HG03442 (cell line): ENCODE results near the gene RPL27.

Source experiments
- ATAC-seq: cut with Tn5 transposase; IDR thresholded peaks from one replicate; pipeline ENCODE4 v1.9.1; 2021; ENCODE audit warnings: mild to moderate bottlenecking, moderate library complexity; ENCODE audit not compliant: unreplicated experiment

RPL27 gene

DNA sequence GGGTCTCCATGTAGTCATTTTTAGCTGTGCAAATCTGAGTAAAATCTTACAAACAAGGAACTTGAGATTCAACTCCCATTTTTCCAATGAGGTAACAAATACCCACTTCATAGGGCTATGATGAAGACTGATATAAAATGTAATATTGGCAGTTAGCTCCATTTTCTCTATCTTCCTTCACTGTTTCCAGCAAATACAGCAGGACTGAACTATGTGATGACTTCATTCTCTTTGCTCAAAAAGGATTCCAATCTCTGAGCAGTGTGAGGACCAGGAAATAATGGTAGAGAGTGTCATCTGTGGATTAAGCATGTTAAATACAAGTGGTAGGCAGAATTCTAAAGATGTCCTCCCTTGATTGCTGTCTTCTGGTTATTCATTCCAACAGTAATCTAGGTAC is 45.1 kb downstream of the RPL27 start:
- no peak for ATAC-seq

DNA sequence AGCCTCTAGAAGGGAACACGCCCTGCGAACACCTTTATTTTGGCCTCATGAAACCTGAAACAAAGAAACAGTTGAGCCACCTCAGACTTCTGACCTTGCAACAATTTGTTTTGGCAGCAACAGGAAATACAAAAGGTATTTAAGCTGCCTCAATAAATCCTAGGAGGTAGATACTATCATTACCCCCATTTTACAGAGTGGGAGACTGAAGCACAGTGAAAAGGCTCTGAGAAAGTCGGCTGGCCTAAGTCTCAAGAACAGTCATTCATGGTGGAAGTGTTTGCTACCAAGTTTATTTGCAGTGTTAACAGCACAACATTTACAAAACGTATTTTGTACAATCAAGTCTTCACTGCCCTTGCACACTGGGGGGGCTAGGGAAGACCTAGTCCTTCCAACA is 45.8 kb downstream of the RPL27 start:
- no peak for ATAC-seq

DNA sequence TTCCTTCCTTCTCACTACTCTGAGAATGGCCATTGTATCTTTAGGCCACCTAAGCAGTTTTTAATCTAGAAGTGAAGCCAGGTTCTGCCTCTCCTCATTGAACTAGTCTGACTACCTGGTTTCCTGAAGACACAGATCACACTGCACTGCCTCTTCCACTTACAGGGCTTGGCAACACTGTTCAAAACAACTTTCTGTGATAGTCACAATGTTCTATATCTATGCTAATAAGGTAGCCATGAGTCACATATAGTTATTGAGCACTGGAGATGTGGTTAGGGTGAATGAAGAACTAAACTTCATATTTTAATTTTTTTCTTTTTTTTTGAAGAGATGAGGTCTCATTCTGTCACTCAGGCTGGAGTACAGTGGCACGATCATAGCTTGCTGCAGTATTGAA is 53.8 kb downstream of the RPL27 start:
- no peak for ATAC-seq
